SJCRH30 (cell line): ENCODE data around the gene ERAL1. TPM values are rescaled to one million over a fixed set of nuclear protein-coding genes. Genes with fewer than 3 reads are reported as not detected.
A peak's percentile ranks its signal among the peaks of the same experiment; 100 is the strongest.
"Not testable (repeated sequence)": the region's sequence is repeated elsewhere in the genome, so short reads cannot be mapped to it uniquely, and the experiment has no call there.

Experiments
- DNase-seq, 2 experiments: peaks; one replicate each; pipeline ENCODE4 v3.0.0-alpha.2; 2015 to 2020
- H3K27ac ChIP-seq: fragments of 250-450 bp; sonication (Bioruptor Pico); 2 replicates; pipeline ENCODE4 v1.5.1; 2020; ENCODE audit warnings: mild to moderate bottlenecking, moderate library complexity
- H3K27me3 ChIP-seq: fragments of 250-450 bp; sonication (Bioruptor Pico); 2 replicates; pipeline ENCODE4 v1.5.1; 2020; ENCODE audit warnings: mild to moderate bottlenecking, moderate library complexity
- H3K36me3 ChIP-seq: fragments of 250-450 bp; sonication (Bioruptor Pico); 2 replicates; pipeline ENCODE4 v1.5.1; 2020; ENCODE audit warnings: mild to moderate bottlenecking, moderate library complexity
- H3K4me1 ChIP-seq: fragments of 250-450 bp; sonication (Bioruptor Pico); 2 replicates; pipeline ENCODE4 v1.5.1; 2020; ENCODE audit warnings: mild to moderate bottlenecking, moderate library complexity
- H3K4me3 ChIP-seq: fragments of 250-450 bp; sonication (Bioruptor Pico); 2 replicates; pipeline ENCODE4 v1.5.1; 2020; ENCODE audit warnings: mild to moderate bottlenecking, moderate library complexity
- H3K9me3 ChIP-seq: fragments of 250-450 bp; sonication (Bioruptor Pico); replicated peaks from 2 replicates; pipeline ENCODE4 v1.5.1; 2020; ENCODE audit warnings: mild to moderate bottlenecking, moderate library complexity
- total RNA-seq: library from RNA; depleted of rRNA; stranded (reverse); fragments of >200 nt; shearing (Covaris generic); gene quantifications from 2 replicates; pipeline ENCODE4 v1.2.3, GENCODE V29; 2014; rRNA removed

ERAL1 gene
- 58.2 and 63.5 TPM in 2 replicates for total RNA-seq

GRCh38 chr17:28854457-28855335, at the start of gene ERAL1:
Gene ERAL1, plus strand, starts transcription at chr17:28855016. Its CDS starts 19 bp downstream, at chr17:28855035.
- H3K27me3 ChIP-seq: no peaks in the 10 kb centered on the region

DNA sequence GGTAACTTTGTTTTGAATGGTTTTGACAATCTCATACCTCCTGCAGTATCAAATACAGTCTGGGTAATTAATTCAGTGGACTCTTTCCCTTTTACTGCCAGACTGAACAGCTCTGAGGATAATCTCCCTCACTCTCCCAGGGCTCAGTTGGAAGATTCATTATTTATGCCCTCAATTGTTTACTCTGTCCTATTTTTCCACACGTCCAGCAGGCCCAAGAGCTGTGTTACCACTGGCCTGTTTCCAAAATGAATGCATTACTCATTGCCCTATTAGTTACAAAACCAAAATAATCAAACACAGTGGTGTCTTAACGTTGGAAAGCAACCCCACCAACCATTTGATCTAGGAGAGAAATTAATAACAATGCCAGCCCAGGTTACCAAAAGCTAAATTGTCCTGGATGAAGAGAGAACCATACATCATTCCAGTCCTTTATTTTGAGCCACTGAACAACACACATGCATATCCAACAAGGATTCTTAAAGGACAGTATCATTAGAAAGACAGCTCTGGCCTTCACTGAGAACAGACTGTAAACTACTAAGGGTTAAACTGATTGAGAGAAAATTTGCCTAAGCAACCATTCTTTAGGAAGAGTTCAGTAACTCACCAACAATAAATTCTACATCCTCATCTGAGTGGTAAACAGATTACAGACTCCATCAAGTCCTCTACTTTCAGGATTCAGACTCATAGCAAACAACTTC, 46.7 kb upstream of the ERAL1 start:
- H3K27me3 ChIP-seq: no peaks in the 10 kb centered on the region
- peaks cover 36% of the 10 kb centered on the region for H3K4me1 ChIP-seq
- H3K4me3 ChIP-seq: no peak overlapping the region
- no peaks in the 10 kb centered on the region for H3K9me3 ChIP-seq
- H3K36me3 ChIP-seq: peaks cover 9% of the 10 kb centered on the region; the same call in 1 of the 2 replicates
- peak; percentile 46 to 73 for DNase-seq
- H3K27ac ChIP-seq: peak overlapping the region; percentile 84

More at GRCh38 chr17:28854457-28855335, at the start of gene ERAL1:
- peaks cover 22% of the 10 kb centered on the region for H3K36me3 ChIP-seq
- no peaks in the 10 kb centered on the region for H3K4me1 ChIP-seq
- peak within 1 kb of the TSS; percentile 70 for H3K27ac ChIP-seq
- peak; percentile 93 to 96 for DNase-seq
- H3K4me3 ChIP-seq: peak within 1 kb of the TSS; percentile 87
- no peaks in the 10 kb centered on the region for H3K9me3 ChIP-seq

DNA sequence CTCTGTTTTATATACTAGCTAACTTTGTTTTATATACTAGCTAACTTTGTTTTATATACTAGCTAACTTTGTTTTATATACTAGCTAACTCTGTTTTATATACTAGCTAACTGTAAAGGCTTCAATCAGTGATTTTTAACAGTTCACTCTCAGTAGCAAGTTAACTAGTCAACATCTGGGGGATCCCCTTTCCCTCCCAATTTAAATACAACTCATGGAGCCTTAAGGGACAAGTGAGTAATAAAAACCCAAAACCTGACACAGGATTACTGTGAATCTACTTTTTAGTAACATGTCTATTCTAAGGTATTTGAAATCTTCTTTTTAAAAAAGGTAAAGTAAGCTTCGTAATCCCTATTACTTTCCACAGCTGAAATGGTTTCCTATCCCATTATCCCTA, 44.4 kb upstream of the ERAL1 start:
- H3K4me3 ChIP-seq: no peak overlapping the region
- no peak for DNase-seq
- H3K4me1 ChIP-seq: peaks cover 38% of the 10 kb centered on the region
- H3K27ac ChIP-seq: no peak overlapping the region
- no peaks in the 10 kb centered on the region for H3K27me3 ChIP-seq
- H3K9me3 ChIP-seq: no peaks in the 10 kb centered on the region
- peaks cover 4% of the 10 kb centered on the region; the same call in 1 of the 2 replicates for H3K36me3 ChIP-seq

GRCh38 chr17:28811651-28812090, 43.1 kb upstream of the ERAL1 start:
- peak overlapping the region; percentile 78 for H3K4me3 ChIP-seq
- H3K4me1 ChIP-seq: peaks cover 38% of the 10 kb centered on the region
- peak in 1 of 2 experiments; percentile 35 for DNase-seq
- no peaks in the 10 kb centered on the region for H3K27me3 ChIP-seq
- no peaks in the 10 kb centered on the region for H3K36me3 ChIP-seq
- no peaks in the 10 kb centered on the region for H3K9me3 ChIP-seq
- H3K27ac ChIP-seq: peak overlapping the region; percentile 86

DNA sequence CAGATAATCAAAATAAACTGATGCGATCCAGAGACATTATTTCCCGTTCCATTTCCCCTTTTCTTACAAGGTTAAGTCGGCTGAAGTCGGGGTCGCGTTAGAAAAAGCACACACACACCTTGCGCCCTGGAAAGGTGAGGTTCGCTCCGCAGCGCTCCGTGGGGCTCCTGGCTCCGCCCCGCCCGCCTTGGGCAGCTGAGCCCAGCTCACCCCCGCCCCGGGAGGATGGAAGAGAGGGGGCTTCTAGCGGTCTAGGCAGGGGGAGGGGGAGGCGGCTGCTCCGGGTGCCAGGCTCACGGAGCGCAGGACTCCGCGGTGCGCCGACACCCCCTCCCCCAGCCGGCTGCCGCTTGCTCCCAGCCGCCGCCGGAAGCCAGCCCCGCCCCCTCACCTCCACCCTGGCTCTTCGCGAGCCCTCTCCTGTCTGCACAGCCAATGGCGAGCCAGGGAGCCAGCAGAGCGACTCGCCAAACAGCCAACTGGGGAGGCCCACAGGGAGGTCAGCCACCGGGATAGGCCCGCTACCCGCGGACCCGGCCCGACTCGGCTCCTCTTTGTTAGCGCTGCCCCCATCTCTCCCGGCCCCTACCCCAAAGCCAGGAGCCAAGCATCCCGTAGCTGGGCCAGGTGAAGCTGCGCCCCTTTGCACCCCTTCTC, 42.6 kb upstream of the ERAL1 start:
- Histone ChIP-seq H3K4me3 (peak overlapping the region; percentile 78), H3K27me3 (no peaks in the 10 kb centered on the region), H3K4me1 (peaks cover 36% of the 10 kb centered on the region), H3K27ac (peak overlapping the region; percentile 86), H3K9me3 (no peaks in the 10 kb centered on the region), H3K36me3 (no peaks in the 10 kb centered on the region)
- peak; percentile 99 for DNase-seq

DNA sequence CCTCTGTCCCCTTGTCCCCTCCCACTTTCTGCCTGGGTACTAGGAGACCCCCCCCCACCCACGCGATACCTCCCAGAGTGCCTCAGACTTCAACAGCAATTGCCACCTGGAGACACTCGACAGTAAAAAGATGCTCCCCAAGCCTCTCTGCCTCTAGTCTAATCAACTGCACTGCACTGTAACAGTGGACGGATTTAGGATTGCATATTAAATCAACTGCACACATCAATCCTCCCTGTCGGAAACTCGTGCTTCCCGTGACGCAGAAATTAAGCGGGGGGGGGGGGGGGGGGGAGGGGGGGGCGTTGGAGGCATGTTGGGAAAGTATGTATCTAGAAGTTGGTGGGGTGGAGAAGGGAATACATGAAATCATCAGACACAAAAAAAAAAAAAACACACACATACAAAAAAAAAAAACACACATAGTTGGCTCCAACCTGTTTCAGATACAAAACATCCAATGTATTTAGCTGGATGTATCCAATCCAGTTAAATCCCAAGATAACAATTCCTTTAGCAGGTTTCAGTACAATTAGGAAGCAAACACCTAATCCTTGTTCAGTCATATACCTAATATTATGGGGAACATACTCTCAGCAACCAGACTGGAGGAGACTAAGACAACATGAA, 42.0 kb upstream of the ERAL1 start:
- Histone ChIP-seq H3K27ac (peak overlapping the region; percentile 86), H3K9me3 (no peaks in the 10 kb centered on the region), H3K36me3 (no peaks in the 10 kb centered on the region), H3K27me3 (no peaks in the 10 kb centered on the region), H3K4me1 (peaks cover 29% of the 10 kb centered on the region), H3K4me3 (peak overlapping the region; percentile 78)
- DNase-seq: no peak

- H3K27ac ChIP-seq: no peak overlapping the region
- H3K9me3 ChIP-seq: no peaks in the 10 kb centered on the region
- no peak overlapping the region for H3K4me3 ChIP-seq
- no peaks in the 10 kb centered on the region for H3K27me3 ChIP-seq
- H3K4me1 ChIP-seq: peaks cover 6% of the 10 kb centered on the region; the same call in 1 of the 2 replicates
- H3K36me3 ChIP-seq: no peaks in the 10 kb centered on the region; the same call in 1 of the 2 replicates
- DNase-seq: no peak
Observed at GRCh38 chr17:28816540-28816939, 38.3 kb upstream of the ERAL1 start.

DNA sequence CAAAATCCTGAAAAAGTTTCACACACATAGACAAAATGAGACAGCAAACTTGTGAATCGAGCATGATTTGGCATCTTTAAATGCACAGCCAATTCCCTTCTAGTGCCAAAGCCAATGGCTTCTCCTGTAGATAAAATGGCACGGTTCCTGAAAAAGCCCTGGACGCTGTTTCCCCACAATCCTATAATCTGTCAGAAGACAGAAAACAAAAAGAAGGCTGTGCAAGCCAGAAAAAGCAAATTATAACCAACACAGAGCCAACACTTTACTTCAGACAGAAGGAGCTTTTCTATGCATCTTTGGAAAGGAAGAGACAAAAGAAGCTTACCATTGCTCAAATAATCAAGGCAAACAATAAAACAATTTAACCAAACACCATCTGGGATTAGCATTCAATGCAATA, 36.0 kb upstream of the ERAL1 start:
- H3K9me3 ChIP-seq: no peaks in the 10 kb centered on the region
- no peak overlapping the region for H3K4me3 ChIP-seq
- no peak overlapping the region for H3K27ac ChIP-seq
- no peaks in the 10 kb centered on the region for H3K4me1 ChIP-seq
- H3K27me3 ChIP-seq: no peaks in the 10 kb centered on the region
- no peaks in the 10 kb centered on the region; the same call in 1 of the 2 replicates for H3K36me3 ChIP-seq
- no peak for DNase-seq

- Histone ChIP-seq H3K36me3 (no peaks in the 10 kb centered on the region; the same call in 1 of the 2 replicates), H3K9me3 (no peaks in the 10 kb centered on the region), H3K4me3 (no peak overlapping the region), H3K27me3 (no peaks in the 10 kb centered on the region), H3K4me1 (no peaks in the 10 kb centered on the region), H3K27ac (no peak overlapping the region)
- DNase-seq: no peak
Observed at GRCh38 chr17:28819582-28819981, 35.2 kb upstream of the ERAL1 start.

DNA sequence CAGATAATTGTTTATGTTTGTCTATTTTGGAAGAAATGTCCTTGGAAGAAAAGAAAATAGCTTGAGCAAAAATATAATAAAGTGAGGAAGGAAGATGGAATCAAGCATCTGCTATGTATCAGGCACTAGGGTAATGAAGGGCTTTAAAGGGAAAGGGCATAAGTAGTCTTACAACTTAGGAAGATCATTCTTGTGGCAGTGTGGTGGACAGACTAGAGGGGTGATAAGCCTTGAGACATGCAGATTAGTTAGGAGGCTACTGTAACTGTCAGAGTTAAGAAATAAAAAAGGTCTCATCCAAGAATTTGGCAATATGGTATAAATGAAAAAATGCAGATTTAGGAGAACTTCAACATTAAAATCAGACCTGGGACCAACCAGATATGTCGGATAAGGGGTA, 27.1 kb upstream of the ERAL1 start:
- H3K4me1 ChIP-seq: 0 out of 2 replicates have a peak, but pooled peaks cover 4% of the 10 kb centered on the region
- H3K27me3 ChIP-seq: no peaks in the 10 kb centered on the region
- H3K4me3 ChIP-seq: no peak overlapping the region
- H3K27ac ChIP-seq: no peak overlapping the region
- DNase-seq: no peak
- no peaks in the 10 kb centered on the region for H3K9me3 ChIP-seq
- H3K36me3 ChIP-seq: peaks cover 5% of the 10 kb centered on the region; the same call in 1 of the 2 replicates

- no peak overlapping the region for H3K4me3 ChIP-seq
- H3K27ac ChIP-seq: no peak overlapping the region
- no peak for DNase-seq
- H3K4me1 ChIP-seq: 0 out of 2 replicates have a peak, but pooled peaks cover 4% of the 10 kb centered on the region
- no peaks in the 10 kb centered on the region for H3K27me3 ChIP-seq
- H3K9me3 ChIP-seq: no peaks in the 10 kb centered on the region
- H3K36me3 ChIP-seq: peaks cover 5% of the 10 kb centered on the region; the same call in 1 of the 2 replicates
Observed at GRCh38 chr17:28828294-28829040, 26.3 kb upstream of the ERAL1 start.

DNA sequence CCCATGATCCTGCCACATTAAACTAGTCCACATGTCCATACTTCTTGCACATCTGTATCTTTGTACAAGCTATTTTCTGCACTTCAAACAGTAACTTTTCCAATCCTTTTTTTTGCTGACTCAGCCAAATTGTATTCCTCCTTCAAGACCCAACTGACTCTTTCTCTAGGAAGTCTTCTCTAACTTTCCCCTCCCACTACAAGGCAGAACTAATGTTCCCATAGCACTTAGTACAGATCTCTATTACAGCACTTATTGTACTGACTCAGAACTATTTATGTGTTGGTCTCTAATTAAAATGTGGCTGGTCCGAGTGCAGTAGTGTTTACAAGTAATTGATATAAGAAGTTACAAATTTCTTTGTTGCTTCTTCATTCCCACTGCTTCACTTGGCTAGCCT, 20.4 kb upstream of the ERAL1 start:
- Histone ChIP-seq H3K36me3 (0 out of 2 replicates have a peak, but pooled peaks cover 15% of the 10 kb centered on the region), H3K4me3 (no peak overlapping the region), H3K9me3 (no peaks in the 10 kb centered on the region), H3K27me3 (no peaks in the 10 kb centered on the region), H3K27ac (no peak overlapping the region), H3K4me1 (peaks cover 13% of the 10 kb centered on the region)
- DNase-seq: no peak

GRCh38 chr17:28836541-28836940, 18.3 kb upstream of the ERAL1 start:
- H3K9me3 ChIP-seq, DNase-seq, H3K4me3 ChIP-seq, H3K27me3 ChIP-seq, H3K27ac ChIP-seq: not testable (repeated sequence)
- H3K36me3 ChIP-seq: 0 out of 2 replicates have a peak, but pooled peaks cover 15% of the 10 kb centered on the region
- peaks cover 19% of the 10 kb centered on the region for H3K4me1 ChIP-seq
